ENCODE results near the gene COL4A1. TPM values are rescaled to one million over a fixed set of nuclear protein-coding genes. Genes with fewer than 3 reads are reported as not detected.

Gene COL4A1
- total RNA-seq, 1 donor from 2014 or later: 4,434 TPM

DNA sequence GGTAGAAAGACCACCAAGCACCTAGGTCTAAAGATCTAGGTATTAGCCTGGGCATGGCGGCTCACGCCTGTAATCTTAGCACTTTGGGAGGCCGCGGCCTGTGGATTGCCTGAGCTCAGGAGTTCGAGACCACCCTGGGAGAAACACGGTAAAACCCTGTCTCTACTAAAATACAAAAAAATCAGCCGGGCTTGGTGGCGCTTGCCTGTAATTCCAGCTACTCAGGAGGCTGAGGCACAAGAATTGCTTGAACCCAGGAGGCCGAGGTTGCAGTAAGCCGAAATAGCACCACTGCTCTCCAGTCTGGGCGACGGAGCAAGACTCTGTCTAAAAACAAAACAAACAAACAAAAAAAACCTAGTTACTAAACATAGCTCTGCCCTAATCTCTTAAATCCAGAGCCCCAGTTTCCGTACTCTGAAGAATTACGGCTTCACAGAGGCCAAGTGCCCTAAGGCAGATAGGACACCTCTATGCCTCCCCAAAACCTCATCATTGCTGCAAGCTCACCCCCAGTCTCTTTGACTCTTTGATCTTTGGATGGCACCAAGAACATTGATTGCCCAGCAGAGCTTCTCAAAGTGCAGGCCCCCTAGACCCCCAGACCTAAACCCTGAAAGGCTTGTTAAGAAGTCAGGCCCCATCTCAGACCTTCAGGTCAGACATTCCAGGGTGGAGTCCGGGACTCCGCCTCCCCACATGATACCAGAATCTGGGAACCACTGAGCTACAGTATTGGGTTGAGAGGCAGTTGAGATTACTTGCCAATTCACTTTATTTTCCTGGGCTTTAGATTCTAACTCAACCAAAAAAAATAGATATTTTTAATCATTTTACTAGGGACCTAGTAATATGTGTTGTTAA lies 2.9 kb upstream of the COL4A1 start:
- DNase-seq (ENCODE audit: low spot score): no peak

DNA sequence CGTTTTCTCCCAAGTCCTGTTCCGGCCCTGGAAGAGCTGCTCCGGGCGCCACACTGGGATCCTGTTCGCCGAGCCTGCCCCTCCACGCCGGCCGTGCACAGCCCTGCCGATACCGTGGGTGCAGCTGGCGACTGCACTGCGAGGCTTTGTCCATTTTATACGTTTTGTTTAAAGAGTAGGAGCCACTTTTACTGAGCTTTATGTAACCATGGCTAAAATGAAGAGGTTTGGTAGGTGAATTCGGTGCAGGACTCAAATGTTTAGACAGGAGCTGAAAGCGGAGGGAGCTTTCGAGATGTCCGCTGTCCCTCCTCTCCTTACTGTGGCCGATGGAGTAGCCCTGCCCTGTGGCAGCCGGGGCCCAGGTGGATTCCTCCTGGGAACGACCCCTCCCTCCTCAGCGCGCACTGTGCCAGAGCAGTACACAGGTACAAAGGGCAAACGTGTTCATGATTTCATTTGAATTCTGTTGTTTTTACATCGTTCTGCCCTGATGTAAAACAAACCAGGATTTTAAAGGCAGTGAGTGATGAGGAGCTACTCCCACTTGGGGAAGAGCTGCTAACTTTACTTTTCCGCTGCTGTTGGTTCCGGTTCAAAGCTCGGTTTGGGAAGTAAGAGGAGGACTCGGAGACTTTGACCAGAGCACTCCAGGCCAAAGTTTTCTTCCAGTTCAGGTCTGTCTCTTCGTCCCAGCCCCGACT lies 1.9 kb upstream of the COL4A1 start:
- DNase-seq (ENCODE audit: low spot score): peak; percentile 27

DNA sequence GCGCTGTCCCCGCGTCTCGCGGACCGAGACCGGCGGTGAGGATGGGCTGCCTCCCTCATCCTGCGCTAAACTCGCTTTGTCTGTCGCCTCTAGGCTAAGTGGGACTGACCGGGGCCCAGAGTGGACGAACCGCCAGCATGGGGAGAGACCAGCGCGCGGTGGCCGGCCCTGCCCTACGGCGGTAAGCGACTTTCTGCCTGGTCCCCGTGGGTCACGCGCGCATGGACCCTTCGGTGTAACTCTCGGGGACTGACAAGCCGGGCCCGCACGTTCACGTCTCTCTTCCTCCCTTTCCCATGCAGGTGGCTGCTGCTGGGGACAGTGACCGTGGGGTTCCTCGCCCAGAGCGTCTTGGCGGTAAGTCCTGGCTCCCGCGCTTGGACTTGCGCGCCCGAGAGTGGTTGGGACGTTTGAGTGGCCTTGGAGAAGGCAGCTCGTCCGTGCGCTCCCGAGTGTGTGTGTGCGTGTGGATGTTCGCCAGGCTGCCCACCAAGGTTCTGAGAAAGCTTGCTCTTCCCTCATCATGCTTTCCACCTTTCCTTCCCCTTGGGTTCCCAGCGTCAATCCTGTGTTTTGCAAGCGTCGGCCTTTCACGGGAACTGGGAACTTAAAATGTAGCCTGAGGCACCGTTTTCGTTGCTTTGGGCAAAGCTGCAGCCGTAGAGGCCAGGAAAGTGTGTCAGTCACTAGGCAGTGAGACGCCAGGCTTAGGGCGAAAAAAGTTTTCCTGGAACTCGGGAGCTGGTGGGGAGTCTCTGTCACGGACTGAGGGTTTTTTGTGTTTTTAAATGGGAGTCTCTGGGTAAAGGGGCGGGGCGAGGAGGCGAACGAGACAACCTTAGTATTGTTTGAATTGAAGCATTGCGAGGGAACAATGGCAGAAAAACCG lies 1.1 kb upstream of the COL4A1 start:
- DNase-seq (ENCODE audit: low spot score): peak; percentile 56

DNA sequence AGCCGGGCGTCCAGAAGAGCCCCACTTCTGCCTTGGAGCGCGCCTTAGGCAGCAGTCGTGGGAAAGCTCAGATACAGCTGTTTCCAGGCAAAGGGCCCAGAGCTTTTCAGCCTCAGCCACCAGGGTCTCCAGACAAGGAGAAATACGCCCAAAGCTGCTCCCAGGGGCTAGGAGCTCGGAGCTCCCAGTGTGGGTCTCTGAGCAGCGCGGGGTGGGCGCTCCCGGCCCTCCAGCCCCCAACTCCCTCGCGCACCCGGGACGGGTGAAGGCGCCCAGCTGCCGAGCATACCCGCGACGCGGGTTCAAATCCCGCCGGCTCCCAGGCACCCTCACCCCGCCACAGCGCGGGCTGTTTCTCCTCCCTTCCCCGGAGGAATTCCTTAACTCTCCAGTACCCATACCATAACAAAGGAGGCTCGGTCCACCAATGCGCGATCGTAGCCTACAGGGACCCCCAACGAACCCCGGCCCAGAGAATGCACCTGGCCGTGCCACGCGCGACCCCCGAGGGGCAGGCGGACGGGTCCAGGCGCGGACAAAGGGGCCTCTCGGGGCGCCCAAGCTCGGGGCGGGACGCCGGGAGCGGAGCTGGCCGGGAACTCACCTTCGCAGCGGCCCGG lies 507 bp downstream of the COL4A1 start:
- peak; percentile 59 for DNase-seq (ENCODE audit: low spot score)

DNA sequence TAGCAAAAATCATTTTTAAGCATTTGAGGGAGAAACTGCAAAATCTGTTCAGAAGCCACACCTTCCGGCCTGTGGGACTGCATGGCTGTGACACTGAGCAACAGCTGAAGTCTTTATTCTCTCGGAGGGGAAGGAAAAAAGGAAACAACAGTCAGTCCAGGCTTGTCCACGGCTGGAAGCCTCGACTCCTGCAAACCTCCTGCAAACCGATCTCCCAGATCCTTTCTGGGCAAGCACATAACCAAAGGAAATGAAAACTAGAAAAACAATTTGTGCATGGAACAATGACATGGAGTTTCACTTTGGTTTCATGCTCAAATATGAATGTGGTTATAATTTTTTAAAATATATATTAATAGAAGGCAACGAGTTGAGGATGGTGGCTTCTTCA lies 1.0 kb downstream of the COL4A1 start:
- DNase-seq (ENCODE audit: low spot score): peak; percentile 51

DNA sequence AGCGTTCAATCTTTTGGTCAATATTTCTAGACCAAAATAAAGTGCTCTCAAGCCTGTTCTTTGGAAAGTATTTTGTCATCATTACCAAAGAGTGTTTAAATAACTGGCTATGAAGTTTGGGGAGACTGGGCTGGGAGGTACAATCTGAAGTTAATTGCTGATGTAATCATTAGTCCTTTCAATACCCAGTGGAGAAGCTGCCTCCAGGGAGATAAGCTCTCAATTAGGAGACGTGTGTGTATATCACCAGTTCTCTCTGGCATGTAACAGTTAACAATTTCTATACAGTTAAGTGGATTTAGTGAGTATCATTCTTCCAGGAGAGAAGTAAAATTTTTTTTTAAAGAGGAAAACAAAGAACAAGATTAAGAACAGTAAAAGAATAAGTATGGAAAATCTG lies 1.4 kb downstream of the COL4A1 start:
- no peak for DNase-seq (ENCODE audit: low spot score)

DNA sequence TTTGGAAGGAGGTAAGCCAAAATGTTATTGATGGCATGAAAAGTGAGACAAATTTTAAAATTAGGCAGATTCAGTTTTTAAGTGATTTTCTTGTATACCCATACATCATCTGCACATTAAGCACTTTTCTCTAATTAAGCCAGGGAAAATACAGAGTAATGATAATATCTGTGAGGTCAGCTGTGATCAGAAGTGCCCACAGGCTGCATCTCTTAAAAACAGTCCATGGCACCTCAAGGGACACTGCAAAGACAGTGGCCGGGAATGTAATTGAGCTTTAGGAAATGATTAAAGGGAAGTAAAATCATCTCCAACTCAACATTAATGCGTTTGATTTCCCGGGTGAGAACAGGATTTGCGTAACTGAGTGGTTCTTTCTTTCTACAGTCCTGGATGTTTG lies 2.0 kb downstream of the COL4A1 start:
- no peak for DNase-seq (ENCODE audit: low spot score)

DNA sequence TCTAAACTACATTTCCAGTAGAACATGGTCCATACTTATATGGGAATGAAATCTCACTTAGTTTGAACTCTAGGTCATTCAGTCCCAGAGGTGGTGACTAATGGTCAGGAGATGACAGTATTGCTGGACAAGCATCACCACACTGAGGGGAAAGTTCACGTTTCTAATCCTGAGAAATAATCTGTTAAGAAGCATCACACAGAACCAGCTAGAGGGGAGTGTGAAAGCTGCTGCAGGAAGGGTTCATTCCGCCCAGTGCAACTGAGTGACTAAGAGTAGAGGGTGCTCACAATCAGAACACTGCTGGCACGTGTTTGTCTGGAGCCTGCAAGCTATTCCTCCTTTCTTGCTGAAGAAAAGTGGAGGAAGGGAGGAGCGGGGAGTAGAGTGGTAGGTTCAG lies 2.7 kb downstream of the COL4A1 start:
- no peak for DNase-seq (ENCODE audit: low spot score)

DNA sequence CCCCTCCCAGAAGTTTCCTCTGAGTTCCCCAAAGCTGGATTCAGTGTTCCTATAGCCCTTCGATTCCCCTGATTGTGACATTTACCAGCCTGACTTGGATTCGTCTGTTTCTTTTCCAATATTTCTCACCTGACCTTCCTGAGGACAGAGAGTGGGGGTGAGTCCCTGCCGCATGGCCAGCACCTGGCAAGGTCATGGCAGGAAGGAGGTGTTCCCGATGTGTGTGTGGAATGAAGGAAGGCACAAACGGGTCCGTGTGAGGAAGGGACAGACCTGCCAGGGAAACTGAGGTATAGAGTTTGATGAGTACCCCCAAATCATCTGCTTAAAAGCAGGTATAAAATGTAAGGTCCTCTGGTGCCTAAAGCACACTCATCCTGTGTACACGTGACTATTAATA lies 3.3 kb downstream of the COL4A1 start:
- no peak for DNase-seq (ENCODE audit: low spot score)

DNA sequence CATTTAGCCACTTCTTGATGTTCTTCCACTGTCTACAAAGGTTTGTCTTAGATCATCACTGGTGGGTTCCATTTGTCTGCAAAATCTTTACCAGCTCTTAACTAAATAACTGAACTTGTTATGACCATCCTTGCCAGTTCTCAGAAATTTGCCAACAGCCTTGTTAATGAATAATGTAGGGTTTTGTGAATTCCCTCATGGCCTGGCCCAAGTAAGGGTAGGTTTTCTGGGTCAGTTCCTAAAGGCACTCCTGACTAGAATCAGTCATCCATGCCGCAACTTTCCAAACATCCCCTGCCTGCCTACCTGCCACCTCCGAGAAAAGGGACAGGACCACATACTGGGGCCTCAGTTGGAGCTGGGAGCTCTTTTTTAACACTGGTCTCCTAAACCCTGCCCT lies 4.0 kb downstream of the COL4A1 start:
- DNase-seq (ENCODE audit: low spot score): no peak

DNA sequence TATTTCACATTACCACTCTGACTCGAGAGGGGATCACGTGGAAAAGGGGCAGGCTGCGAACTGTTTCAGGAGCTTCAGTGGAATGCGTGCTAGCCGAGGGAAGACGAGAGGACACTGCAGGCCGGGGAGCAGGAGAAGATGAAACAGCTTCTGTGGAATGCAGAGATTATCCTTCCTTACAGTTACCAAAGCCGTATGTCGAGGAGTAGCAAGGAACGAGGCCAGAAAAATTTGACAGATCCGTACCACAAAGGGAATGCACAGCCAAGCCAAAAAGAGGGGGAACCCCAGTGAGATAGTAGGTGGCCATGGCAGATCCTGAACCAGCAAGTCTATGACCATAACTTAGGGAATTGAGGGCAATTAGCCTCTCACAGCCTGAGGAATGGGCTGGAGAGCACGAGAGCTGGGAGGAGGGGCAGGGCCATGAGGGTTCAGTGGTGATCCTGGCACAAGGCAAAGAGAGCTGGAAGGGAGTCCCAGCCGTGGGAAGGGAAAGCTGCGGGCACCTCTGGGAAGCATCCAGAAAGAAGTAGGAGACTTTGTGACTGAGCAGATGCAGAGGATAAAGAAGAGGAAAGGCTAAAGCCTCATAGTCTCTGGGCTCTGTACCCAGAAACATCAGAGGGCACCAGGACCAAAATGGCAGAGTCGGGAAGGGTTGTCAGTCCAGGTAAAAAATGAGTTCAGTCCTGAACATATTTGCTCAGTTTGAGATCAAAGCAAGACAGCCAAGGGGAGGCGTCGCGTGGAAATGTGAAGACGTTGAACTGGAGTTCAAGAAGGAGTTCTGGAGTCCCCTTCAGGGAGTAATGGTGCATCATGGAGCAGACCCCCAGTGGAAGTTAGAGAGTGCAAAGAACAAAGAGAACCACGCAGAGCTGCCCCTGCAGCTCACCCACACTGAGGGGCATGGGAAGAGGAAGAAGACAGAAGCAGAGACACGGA lies 5.1 kb downstream of the COL4A1 start:
- DNase-seq (ENCODE audit: low spot score): peak; percentile 92

DNA sequence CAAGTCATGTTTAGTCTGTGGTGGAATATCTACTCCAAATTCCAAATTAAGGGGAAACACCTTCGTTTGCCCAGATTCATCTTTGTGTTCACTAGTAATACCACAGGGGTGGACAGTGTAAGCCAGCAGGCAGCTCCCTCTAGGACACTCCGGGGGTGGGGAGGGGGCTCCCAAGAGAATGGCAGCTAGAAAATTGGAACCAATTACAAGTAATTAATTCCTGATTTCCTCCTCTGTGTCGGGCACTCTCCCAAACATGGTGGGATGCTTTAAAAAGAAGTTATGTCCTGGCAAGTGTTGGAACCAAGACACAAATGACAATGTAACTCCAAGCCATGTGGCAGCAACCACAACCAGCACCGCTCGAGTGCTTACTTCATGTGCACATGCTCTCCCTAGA lies 5.9 kb downstream of the COL4A1 start:
- DNase-seq (ENCODE audit: low spot score): no peak

DNA sequence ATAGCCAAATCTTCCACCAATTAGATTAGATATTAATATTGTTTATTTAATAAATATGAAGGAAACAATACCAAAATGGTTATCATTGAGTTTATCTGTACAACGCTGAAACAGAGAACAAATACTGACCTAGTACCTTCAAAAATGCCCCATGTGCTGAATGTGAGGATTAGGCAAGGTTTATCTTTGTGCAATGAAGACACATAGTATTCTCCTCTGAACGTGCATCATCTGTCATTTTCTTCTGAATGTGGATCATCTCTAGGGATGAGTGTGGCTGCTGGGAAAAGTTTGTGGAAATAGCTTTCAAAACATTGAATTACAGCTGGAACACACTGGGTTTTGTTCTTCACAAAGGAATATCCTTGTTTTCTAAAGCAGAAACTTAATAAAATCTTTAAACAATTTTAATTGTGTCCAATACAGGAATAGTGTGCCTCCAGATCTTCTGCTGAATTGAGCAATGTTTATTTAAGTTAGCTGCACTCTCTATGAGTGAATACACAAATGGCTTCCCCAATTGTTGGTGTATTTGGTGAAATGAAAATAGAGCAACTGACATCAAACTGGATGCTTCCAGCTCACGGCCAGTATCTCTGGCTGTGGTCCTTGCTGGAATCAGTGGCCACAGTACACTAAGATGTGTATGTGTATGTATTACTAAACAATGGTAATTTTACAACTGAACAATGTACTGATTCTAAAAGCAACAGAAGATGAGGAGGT lies 6.7 kb downstream of the COL4A1 start:
- no peak for DNase-seq (ENCODE audit: low spot score)

DNA sequence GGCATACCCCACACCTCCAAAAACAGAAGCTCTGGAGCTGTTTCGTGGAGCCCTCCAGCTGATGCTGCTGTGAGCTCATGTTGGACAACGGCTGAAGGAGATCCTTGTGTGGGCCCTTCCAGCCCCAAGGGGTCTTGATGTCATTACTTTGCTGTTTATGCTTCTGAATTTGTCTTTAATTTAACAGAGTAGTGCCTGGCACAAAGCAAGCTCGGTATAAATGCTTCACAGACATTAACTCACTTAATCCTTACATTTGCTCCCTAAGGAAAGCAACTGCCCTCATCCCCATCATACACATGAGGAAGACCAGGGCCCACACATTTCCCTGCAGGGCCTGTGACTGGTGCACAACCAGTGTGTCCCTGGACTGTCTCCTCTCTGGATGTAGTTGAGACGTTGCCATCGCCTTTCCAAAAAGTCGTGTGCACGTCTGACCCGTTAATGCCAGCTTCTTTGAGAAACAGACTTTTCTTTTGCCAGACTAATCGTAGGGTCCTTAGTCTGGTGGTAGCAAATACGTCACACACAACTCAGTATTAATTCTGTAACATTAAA lies 7.6 kb downstream of the COL4A1 start:
- no peak for DNase-seq (ENCODE audit: low spot score)

DNA sequence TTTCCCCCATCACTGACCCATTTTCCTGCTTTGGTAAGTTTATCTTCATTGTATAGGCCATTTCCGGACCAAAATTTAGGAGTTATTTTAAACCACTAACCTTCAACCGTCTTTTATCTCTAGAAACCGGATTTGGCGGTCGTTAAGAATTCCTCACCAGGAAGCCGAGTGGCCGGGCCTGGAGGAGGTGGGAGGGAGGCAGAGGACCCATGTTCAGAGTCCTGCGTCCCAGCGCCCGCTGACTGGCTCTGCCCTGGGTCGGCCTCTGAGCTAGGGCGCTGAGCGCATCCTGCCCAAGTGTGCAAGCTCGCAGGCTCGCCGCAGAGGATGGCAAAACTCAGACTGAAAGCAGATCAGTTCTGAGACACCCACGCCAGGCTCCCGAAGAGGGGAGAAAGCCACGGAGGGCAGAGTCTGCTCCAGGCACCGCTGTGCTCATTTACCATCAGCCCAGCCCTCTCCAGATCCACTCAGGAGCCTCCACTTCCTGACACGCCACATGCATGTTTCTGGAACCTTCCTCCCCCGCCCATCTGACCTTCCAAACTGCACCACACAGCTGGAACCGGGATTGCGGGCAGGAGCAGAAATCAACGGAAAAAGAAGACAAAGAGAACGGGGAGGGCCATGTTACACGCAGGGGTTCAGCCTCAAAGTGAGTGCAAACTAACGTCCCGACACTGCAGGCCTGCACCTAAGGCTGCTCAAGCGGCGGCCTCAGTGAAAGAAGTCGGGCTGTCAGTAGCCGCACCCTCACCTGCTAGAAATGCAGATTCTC lies 8.3 kb downstream of the COL4A1 start:
- DNase-seq (ENCODE audit: low spot score): peak; percentile 54

DNA sequence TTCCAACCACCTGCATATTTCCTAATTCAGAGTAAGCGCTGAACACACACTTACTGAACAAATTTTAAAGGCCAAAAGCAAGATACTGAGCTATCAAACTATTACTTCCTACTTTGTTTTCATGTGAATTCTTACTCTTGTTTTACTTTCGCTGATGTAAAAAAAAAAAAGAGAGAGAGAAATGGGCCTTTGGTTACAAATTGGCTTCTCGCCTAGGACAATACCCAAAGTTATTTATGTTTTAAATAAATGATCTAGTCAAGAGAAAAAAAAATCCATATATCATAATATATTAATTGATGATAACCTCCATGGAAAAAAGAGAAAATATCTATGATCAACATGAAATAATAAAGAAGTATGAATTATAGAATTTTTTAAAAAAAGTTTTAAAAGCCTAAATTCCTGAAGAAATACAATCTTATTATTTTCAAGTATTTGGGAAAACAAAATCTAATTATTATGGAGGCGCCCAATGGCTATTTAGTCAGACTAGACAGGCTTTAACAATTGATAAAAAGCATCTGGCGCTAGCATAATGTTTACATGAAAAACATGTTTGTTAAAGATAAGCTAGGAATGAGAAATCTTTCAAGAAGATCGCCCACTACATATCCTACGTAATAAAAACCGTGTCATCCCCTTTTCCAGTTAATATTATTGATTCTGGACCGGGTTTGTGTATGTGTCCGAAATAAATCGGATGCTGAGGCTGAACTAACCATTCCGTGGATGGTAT lies 9.0 kb downstream of the COL4A1 start:
- no peak for DNase-seq (ENCODE audit: low spot score)

DNA sequence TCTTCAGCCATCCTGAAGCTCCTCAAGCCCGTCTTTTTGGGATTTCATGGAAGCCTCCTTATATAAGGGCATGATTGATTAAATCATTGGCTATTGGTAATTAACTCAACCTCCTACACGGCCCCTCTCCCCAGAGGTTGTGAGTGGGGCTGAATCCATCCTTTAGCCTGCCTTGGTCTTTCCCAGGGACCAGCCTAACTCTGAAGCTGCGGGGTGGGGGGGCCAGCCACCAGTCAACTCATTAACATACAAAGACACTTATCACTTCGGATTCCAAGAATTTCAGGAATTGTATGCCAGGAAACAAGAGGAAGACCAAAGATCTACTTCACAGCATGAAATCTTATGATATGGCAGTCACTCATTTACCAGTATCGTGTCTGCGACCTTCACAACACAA lies 9.9 kb downstream of the COL4A1 start:
- DNase-seq (ENCODE audit: low spot score): no peak

DNA sequence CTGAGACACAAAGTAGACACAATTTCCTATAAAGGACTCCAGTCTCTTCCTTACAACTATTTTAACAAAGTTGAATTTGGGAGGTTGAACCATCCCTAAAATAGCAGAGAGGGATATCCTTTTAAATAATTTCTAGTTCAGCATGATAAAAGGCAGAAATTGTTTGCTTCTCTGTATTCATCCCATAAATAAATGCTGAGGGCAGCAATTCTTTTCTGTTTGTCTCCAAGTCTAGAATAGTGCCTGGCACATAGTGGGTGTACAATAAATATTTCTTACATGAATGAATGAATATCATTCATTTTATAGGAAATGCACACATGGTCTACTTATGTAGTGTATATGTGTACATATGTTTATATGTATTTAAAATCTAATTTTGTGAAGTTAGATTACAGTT lies 12.3 kb downstream of the COL4A1 start:
- DNase-seq (ENCODE audit: low spot score): no peak

Measured in umbilical cord (tissue), 2 donors.